Uterus (tissue), 4 donors: ENCODE results near the gene ABHD16A. TPM values are rescaled to one million over a fixed set of nuclear protein-coding genes. Genes with fewer than 3 reads are reported as not detected.

Source experiments
- DNase-seq, 2 donors: peaks; one replicate each; pipeline ENCODE4 v3.0.0-alpha.2; 2019 to 2020
- H3K27ac ChIP-seq, 2 donors: fragments of 200-600 bp; sonication (generic); 1 replicate in 1 of 2; 2 replicates in 1 of 2; pipeline ENCODE4 v1.5.1; 2016 to 2018
- H3K27me3 ChIP-seq, 2 donors: fragments of 200-600 bp; sonication (generic); one replicate each; pipeline ENCODE4 v1.5.1; 2018 to 2019; ENCODE audit warnings: control low read depth in 1 of 2
- H3K36me3 ChIP-seq, 2 donors: fragments of 200-600 bp; sonication (generic); one replicate each; pipeline ENCODE4 v1.5.1; 2019; ENCODE audit warnings: control low read depth in 1 of 2
- H3K4me1 ChIP-seq, 2 donors: fragments of 200-600 bp; sonication (generic); one replicate each; pipeline ENCODE4 v1.5.1; 2018 to 2019; ENCODE audit warnings: control low read depth in 1 of 2
- H3K4me3 ChIP-seq, 2 donors: fragments of 200-600 bp; sonication (generic); 1 replicate in 1 of 2; 2 replicates in 1 of 2; pipeline ENCODE4 v1.5.1; 2018 to 2019; ENCODE audit warnings: mild to moderate bottlenecking in 1 of 2
- H3K9me3 ChIP-seq, 2 donors: fragments of 200-600 bp; sonication (generic); one replicate each; pipeline ENCODE4 v1.5.1; 2019; ENCODE audit warnings: control low read depth in 1 of 2
- CTCF ChIP-seq, 4 experiments: fragments of 200-600 bp in 2 of 4; fragments of 450-650 bp in 2 of 4; sonication (generic) in 2 of 4; IDR thresholded peaks; one replicate each; pipeline ENCODE4 v1.5.1; 2016 to 2019; ENCODE audit warnings: antibody characterized with exemption in 4 of 4, mild to moderate bottlenecking in 2 of 4, moderate library complexity in 1 of 4
- POLR2A ChIP-seq, 2 donors: fragments of 450-650 bp; IDR thresholded peaks; one replicate each; pipeline ENCODE4 v1.6.1; 2016; ENCODE audit warnings: antibody characterized with exemption in 2 of 2, mild to moderate bottlenecking in 1 of 2, moderate library complexity in 1 of 2
- intact Hi-C: fragments of 100-400 bp; cut with DNase I; formaldehyde crosslinking; loops from one replicate; pipeline ENCODE4 v1.15.1; 2023; ENCODE audit warnings: low total_unique reads
- total RNA-seq, 4 donors: library from RNA; depleted of rRNA in 3 of 4; stranded (reverse); fragments of >200 nt in 3 of 4; gene quantifications; one replicate each; pipeline versions ENCODE4 v1.1.0 to v1.2.4, GENCODE V29; 2014 to 2023
- donor health status: DM: yes; HTN: yes; CAD: no.

The ABHD16A gene
- total RNA-seq, 4 donors from 2014 or later, result 25.9 to 50.9 (median 37.9) TPM

GRCh38 chr6:31663961-31664789, 38.9 kb downstream of the ABHD16A start:
- Histone ChIP-seq H3K36me3 (no peaks in the 10 kb centered on the region), H3K4me1 (peaks cover 8 to 19% of the 10 kb centered on the region in 2 donors), H3K27ac (peak overlapping the region; percentile 91 to 97), H3K27me3 (no peaks in the 10 kb centered on the region), H3K4me3 (peak overlapping the region; percentile 91 to 93), H3K9me3 (no peaks in the 10 kb centered on the region)
- peak; percentile 58 to 64 for DNase-seq
- intact Hi-C loops, result no loop called here
- TF ChIP-seq POLR2A (IDR thresholded peaks at IDR 0.05) (no peak), CTCF (IDR thresholded peaks at IDR 0.05) (no peak)

GRCh38 chr6:31663126-31663960, 39.8 kb downstream of the ABHD16A start:
- H3K4me1 ChIP-seq, result peaks cover 17 to 25% of the 10 kb centered on the region in 2 donors
- peak overlapping the region; percentile 91 to 97 for H3K27ac ChIP-seq
- H3K27me3 ChIP-seq, result no peaks in the 10 kb centered on the region
- no peaks in the 10 kb centered on the region for H3K36me3 ChIP-seq
- H3K4me3 ChIP-seq, result peak overlapping the region; percentile 91 to 93
- TF ChIP-seq CTCF (IDR thresholded peaks at IDR 0.05) (no peak), POLR2A (IDR thresholded peaks at IDR 0.05) (no peak)
- no peak for DNase-seq
- intact Hi-C loops, result no loop called here
- no peaks in the 10 kb centered on the region for H3K9me3 ChIP-seq

- peaks cover 18 to 28% of the 10 kb centered on the region in 2 donors for H3K4me1 ChIP-seq
- no peak for TF ChIP-seq CTCF (IDR thresholded peaks at IDR 0.05)
- TF ChIP-seq POLR2A (IDR thresholded peaks at IDR 0.05), result no peak
- no peaks in the 10 kb centered on the region for H3K9me3 ChIP-seq
- H3K36me3 ChIP-seq, result no peaks in the 10 kb centered on the region
- H3K27ac ChIP-seq, result peak overlapping the region in 1 of 2 donors; percentile 5
- DNase-seq, result no peak
- no peaks in the 10 kb centered on the region for H3K27me3 ChIP-seq
- H3K4me3 ChIP-seq, result no peak overlapping the region
- intact Hi-C loops, result no loop called here
Observed at GRCh38 chr6:31662124-31662723, 40.9 kb downstream of the ABHD16A start.

- H3K4me1 ChIP-seq, result peaks cover 11 to 21% of the 10 kb centered on the region in 2 donors
- H3K9me3 ChIP-seq, result no peaks in the 10 kb centered on the region
- H3K27me3 ChIP-seq, result no peaks in the 10 kb centered on the region
- peak overlapping the region; percentile 81 to 91 for H3K27ac ChIP-seq
- no peak for TF ChIP-seq CTCF (IDR thresholded peaks at IDR 0.05)
- no peak for TF ChIP-seq POLR2A (IDR thresholded peaks at IDR 0.05)
- H3K36me3 ChIP-seq, result no peaks in the 10 kb centered on the region
- intact Hi-C loops, result no loop called here
- peak overlapping the region; percentile 58 to 71 for H3K4me3 ChIP-seq
- no peak for DNase-seq
Observed at GRCh38 chr6:31661262-31662123, 41.6 kb downstream of the ABHD16A start.
